Mucosa of rectum (tissue), 2 donors: Measurements from ENCODE around the gene METRN.

Source experiments
- H3K27ac ChIP-seq, 2 donors: one replicate each; pipeline ENCODE4 v1.7.0; 2013; ENCODE audit warnings: inconsistent platforms in 2 of 2, low read depth in 2 of 2, low read length in 2 of 2
- H3K27me3 ChIP-seq, 2 donors: one replicate each; pipeline ENCODE4 v1.7.0; 2013; ENCODE audit warnings: low read length in 2 of 2; ENCODE audit not compliant: control insufficient read depth in 2 of 2, insufficient read depth in 2 of 2
- H3K36me3 ChIP-seq, 2 donors: one replicate each; pipeline ENCODE4 v1.7.0; 2013; ENCODE audit warnings: low read length in 2 of 2; ENCODE audit not compliant: control insufficient read depth in 2 of 2, insufficient read depth in 2 of 2
- H3K4me1 ChIP-seq, 2 donors: one replicate each; pipeline ENCODE4 v1.7.0; 2013; ENCODE audit warnings: low read length in 2 of 2, mild to moderate bottlenecking in 1 of 2; ENCODE audit not compliant: control insufficient read depth in 2 of 2, insufficient read depth in 2 of 2
- H3K4me3 ChIP-seq, 2 donors: one replicate each; pipeline ENCODE4 v1.7.0; 2013; ENCODE audit warnings: low read length in 2 of 2
- H3K9ac ChIP-seq, 2 donors: one replicate each; pipeline ENCODE4 v1.7.0; 2013; ENCODE audit warnings: low read length in 2 of 2, low read depth in 1 of 2, mild to moderate bottlenecking in 1 of 2
- H3K9me3 ChIP-seq, 2 donors: one replicate each; pipeline ENCODE4 v1.7.0; 2013; ENCODE audit warnings: low read length in 2 of 2; ENCODE audit not compliant: control insufficient read depth in 2 of 2
- donor health status: healthy.
- donor health status: Normal muscosa, but diverticular disease.

METRN gene

GRCh38 chr16:678209-678857, 36.6 kb upstream of the METRN start:
- H3K27ac ChIP-seq, result no peak overlapping the region
- no peak overlapping the region for H3K9ac ChIP-seq
- H3K27me3 ChIP-seq, result no peaks in the 10 kb centered on the region
- peaks cover 49 to 53% of the 10 kb centered on the region in 2 donors for H3K4me1 ChIP-seq
- no peak overlapping the region for H3K4me3 ChIP-seq
- H3K36me3 ChIP-seq, result peaks cover 13 to 21% of the 10 kb centered on the region in 2 donors
- H3K9me3 ChIP-seq, result no peaks in the 10 kb centered on the region

- H3K36me3 ChIP-seq, result peaks cover 12 to 20% of the 10 kb centered on the region in 2 donors
- peak overlapping the region; percentile 82 to 88 for H3K27ac ChIP-seq
- H3K9ac ChIP-seq, result peak overlapping the region in 1 of 2 donors; percentile 59
- peak overlapping the region; percentile 62 to 64 for H3K4me3 ChIP-seq
- peaks cover 54 to 58% of the 10 kb centered on the region in 2 donors for H3K4me1 ChIP-seq
- no peaks in the 10 kb centered on the region for H3K9me3 ChIP-seq
- H3K27me3 ChIP-seq, result no peaks in the 10 kb centered on the region
These were observed 35.8 kb upstream of the METRN start for GRCh38 chr16:678858-679813.

- H3K9me3 ChIP-seq, result no peaks in the 10 kb centered on the region
- peaks cover 12 to 20% of the 10 kb centered on the region in 2 donors for H3K36me3 ChIP-seq
- H3K4me3 ChIP-seq, result peak within 1 kb of the TSS; percentile 82 to 84
- H3K27ac ChIP-seq, result peak within 1 kb of the TSS; percentile 82 to 94
- no peaks in the 10 kb centered on the region for H3K27me3 ChIP-seq
- H3K4me1 ChIP-seq, result peaks cover 54 to 55% of the 10 kb centered on the region in 2 donors
- H3K9ac ChIP-seq, result peak within 1 kb of the TSS; percentile 70 to 81
These were observed 34.9 kb upstream of the METRN start, which contains the start of gene STUB1 for GRCh38 chr16:679814-680624. TSS of gene STUB1 (plus strand) at chr16:680410. CDS start at chr16:680526, 116 bp downstream.

- peaks cover 51 to 54% of the 10 kb centered on the region in 2 donors for H3K4me1 ChIP-seq
- H3K4me3 ChIP-seq, result peak overlapping the region; percentile 82 to 84
- peaks cover 12 to 20% of the 10 kb centered on the region in 2 donors for H3K36me3 ChIP-seq
- peak overlapping the region; percentile 70 to 81 for H3K9ac ChIP-seq
- H3K27me3 ChIP-seq, result no peaks in the 10 kb centered on the region
- H3K9me3 ChIP-seq, result no peaks in the 10 kb centered on the region
- peak overlapping the region; percentile 82 to 94 for H3K27ac ChIP-seq
These were observed 34.3 kb upstream of the METRN start for GRCh38 chr16:680625-680945.

- peaks cover 12 to 20% of the 10 kb centered on the region in 2 donors for H3K36me3 ChIP-seq
- H3K27me3 ChIP-seq, result no peaks in the 10 kb centered on the region
- H3K4me3 ChIP-seq, result peak overlapping the region; percentile 82 to 84
- H3K27ac ChIP-seq, result peak overlapping the region; percentile 82 to 94
- H3K4me1 ChIP-seq, result peaks cover 50 to 52% of the 10 kb centered on the region in 2 donors
- H3K9ac ChIP-seq, result peak overlapping the region; percentile 70 to 81
- no peaks in the 10 kb centered on the region for H3K9me3 ChIP-seq
These were observed 33.8 kb upstream of the METRN start for GRCh38 chr16:680967-681745.

- peak overlapping the region; percentile 82 to 84 for H3K4me3 ChIP-seq
- peaks cover 43 to 44% of the 10 kb centered on the region in 2 donors for H3K4me1 ChIP-seq
- no peaks in the 10 kb centered on the region for H3K9me3 ChIP-seq
- no peaks in the 10 kb centered on the region for H3K27me3 ChIP-seq
- H3K36me3 ChIP-seq, result peaks cover 12 to 23% of the 10 kb centered on the region in 2 donors
- H3K27ac ChIP-seq, result no peak overlapping the region
- H3K9ac ChIP-seq, result no peak overlapping the region
These were observed 33.0 kb upstream of the METRN start for GRCh38 chr16:681746-682427.

- Histone ChIP-seq H3K4me3 (peak overlapping the region; percentile 68 to 78), H3K4me1 (peaks cover 37 to 38% of the 10 kb centered on the region in 2 donors), H3K9me3 (no peaks in the 10 kb centered on the region), H3K36me3 (peaks cover 12 to 23% of the 10 kb centered on the region in 2 donors), H3K27ac (no peak overlapping the region), H3K27me3 (no peaks in the 10 kb centered on the region), H3K9ac (peak overlapping the region in 1 of 2 donors; percentile 69)
These were observed 32.2 kb upstream of the METRN start for GRCh38 chr16:682493-683395.

- Histone ChIP-seq H3K9ac (peak overlapping the region; percentile 41 to 69), H3K4me1 (peaks cover 37 to 38% of the 10 kb centered on the region in 2 donors), H3K27me3 (no peaks in the 10 kb centered on the region), H3K4me3 (peak overlapping the region; percentile 68 to 78), H3K36me3 (peaks cover 12 to 23% of the 10 kb centered on the region in 2 donors), H3K27ac (peak overlapping the region; percentile 63 to 82), H3K9me3 (no peaks in the 10 kb centered on the region)
These were observed 31.4 kb upstream of the METRN start for GRCh38 chr16:683396-684070.
